ENCODE measurements around the gene ZNF33B. TPM values are rescaled to one million over a fixed set of nuclear protein-coding genes. Genes with fewer than 3 reads are reported as not detected.

The ZNF33B gene
- total RNA-seq, 2 donors from 2014 or later, result 17.1 to 34.9 TPM

GRCh38 chr10:42637648-42638054 lies 719 bp downstream of the ZNF33B start:
- Histone ChIP-seq H3K27ac (ENCODE audit: low read depth, low read length) (no peak overlapping the region), H3K36me3 (ENCODE audit: control insufficient read depth, insufficient read depth, low read length) (peaks cover 8% of the 10 kb centered on the region), H3K27me3 (ENCODE audit: control insufficient read depth, insufficient read depth, low read length, poor library complexity, severe bottlenecking) (no peaks in the 10 kb centered on the region), H3K4me1 (ENCODE audit: control insufficient read depth, insufficient read depth, low read length) (no peaks in the 10 kb centered on the region), H3K4me3 (ENCODE audit: low read length) (peak overlapping the region; percentile 81), H3K9me3 (ENCODE audit: control insufficient read depth, low read length) (no peaks in the 10 kb centered on the region), H3K9ac (ENCODE audit: extremely low read depth, low read length, poor library complexity, severe bottlenecking) (peak overlapping the region; percentile 87)
- 29 to 42% methylated on average over 10 of the region's 10 CpGs for WGBS, 2 experiments (ENCODE audit: insufficient coverage in 1 of 2, insufficient read length in 1 of 2)
- peaks cover 2% of the 10 kb centered on the region for H3K9me3 Mint-ChIP-seq
- no peak for TF ChIP-seq CTCF (conservative IDR thresholded peaks at IDR 0.05)
- no peaks in the 10 kb centered on the region for H3K27me3 Mint-ChIP-seq (ENCODE audit: insufficient read depth)
- peak overlapping the region; percentile 91 for H3K27ac Mint-ChIP-seq
- no peak for DNase-seq
- peak overlapping the region; percentile 75 for H3K4me3 Mint-ChIP-seq
- peaks cover 13% of the 10 kb centered on the region for H3K4me1 Mint-ChIP-seq
- peaks cover 32% of the 10 kb centered on the region for H3K36me3 Mint-ChIP-seq (ENCODE audit: low read depth)

- H3K27ac Mint-ChIP-seq, result no peak overlapping the region
Observed at GRCh38 chr10:42637142-42637541, 1.2 kb downstream of the ZNF33B start.

GRCh38 chr10:42635098-42635497 lies 3.3 kb downstream of the ZNF33B start:
- H3K36me3 ChIP-seq (ENCODE audit: control insufficient read depth, insufficient read depth, low read length), result peaks cover 32% of the 10 kb centered on the region
- DNase-seq, result no peak
- H3K9ac ChIP-seq (ENCODE audit: extremely low read depth, low read length, poor library complexity, severe bottlenecking), result no peak overlapping the region
- H3K4me3 Mint-ChIP-seq, result no peak overlapping the region
- no peak overlapping the region for H3K27ac ChIP-seq (ENCODE audit: low read depth, low read length)
- H3K4me1 Mint-ChIP-seq, result peaks cover 13% of the 10 kb centered on the region
- no peak for TF ChIP-seq CTCF (conservative IDR thresholded peaks at IDR 0.05)
- H3K9me3 Mint-ChIP-seq, result no peaks in the 10 kb centered on the region
- H3K27me3 Mint-ChIP-seq (ENCODE audit: insufficient read depth), result no peaks in the 10 kb centered on the region
- H3K4me1 ChIP-seq (ENCODE audit: control insufficient read depth, insufficient read depth, low read length), result no peaks in the 10 kb centered on the region
- H3K27ac Mint-ChIP-seq, result no peak overlapping the region
- H3K4me3 ChIP-seq (ENCODE audit: low read length), result no peak overlapping the region
- H3K9me3 ChIP-seq (ENCODE audit: control insufficient read depth, low read length), result no peaks in the 10 kb centered on the region
- no peaks in the 10 kb centered on the region for H3K27me3 ChIP-seq (ENCODE audit: control insufficient read depth, insufficient read depth, low read length, poor library complexity, severe bottlenecking)
- peaks cover 55% of the 10 kb centered on the region for H3K36me3 Mint-ChIP-seq (ENCODE audit: low read depth)
- WGBS, 2 experiments (ENCODE audit: insufficient coverage in 1 of 2, insufficient read length in 1 of 2), result 97% methylated on average over 2 of the region's 4 CpGs; no CpG with 5 or more reads in 1 of the 2 experiments

More at GRCh38 chr10:42637142-42637541, 1.2 kb downstream of the ZNF33B start:
- no peak for DNase-seq
- Histone ChIP-seq H3K27ac (ENCODE audit: low read depth, low read length) (no peak overlapping the region), H3K9me3 (ENCODE audit: control insufficient read depth, low read length) (no peaks in the 10 kb centered on the region), H3K9ac (ENCODE audit: extremely low read depth, low read length, poor library complexity, severe bottlenecking) (peak overlapping the region; percentile 87), H3K4me3 (ENCODE audit: low read length) (peak overlapping the region; percentile 81), H3K36me3 (ENCODE audit: control insufficient read depth, insufficient read depth, low read length) (peaks cover 13% of the 10 kb centered on the region), H3K27me3 (ENCODE audit: control insufficient read depth, insufficient read depth, low read length, poor library complexity, severe bottlenecking) (no peaks in the 10 kb centered on the region), H3K4me1 (ENCODE audit: control insufficient read depth, insufficient read depth, low read length) (no peaks in the 10 kb centered on the region)
- H3K36me3 Mint-ChIP-seq (ENCODE audit: low read depth), result peaks cover 37% of the 10 kb centered on the region
- peak overlapping the region; percentile 75 for H3K4me3 Mint-ChIP-seq
- H3K4me1 Mint-ChIP-seq, result peaks cover 13% of the 10 kb centered on the region
- no peaks in the 10 kb centered on the region for H3K9me3 Mint-ChIP-seq
- H3K27me3 Mint-ChIP-seq (ENCODE audit: insufficient read depth), result no peaks in the 10 kb centered on the region
- 74 to 86% methylated on average over 2 to 3 of the region's 3 CpGs for WGBS, 2 experiments (ENCODE audit: insufficient coverage in 1 of 2, insufficient read length in 1 of 2)
- TF ChIP-seq CTCF (conservative IDR thresholded peaks at IDR 0.05), result no peak

Data from endodermal cell (in vitro differentiated cells).